HepG2 (cell line): Measurements from ENCODE around the gene TMC2. TPM values are rescaled to one million over a fixed set of nuclear protein-coding genes. Genes with fewer than 3 reads are reported as not detected.

Source experiments
- ATAC-seq: fragments of 200-7000 bp; cut with Tn5 transposase; 3 replicates; pipeline ENCODE4 v1.9.1; 2020; ENCODE audit warnings: mild to moderate bottlenecking, moderate library complexity
- BruUV-seq: library from RNA; stranded (reverse); fragments of 400-500 nt; replicated peaks from 2 replicates; lab custom pipeline; 2021; lab: Mats Ljungman, UMichigan
- CTCF ChIA-PET: fragments of 300-600 bp; formaldehyde crosslinking; extraction: SDS; loops from one replicate; lab custom pipeline; 2021; ENCODE audit warnings: low total read pairs, inconsistent platforms, low intra/inter-chr PET ratio; lab: Yijun Ruan, JAX
- POLR2A ChIA-PET: fragments of 350-600 bp; sonication (Branson Sonifier 250); formaldehyde crosslinking; loops from one replicate; lab custom pipeline; 2020; ENCODE audit warnings: antibody characterized with exemption, inconsistent platforms; lab: Yijun Ruan, JAX
- DNase-seq: peaks from one replicate; pipeline ENCODE4 v3.0.0-alpha.2; 2015; ENCODE audit warnings: low spot score
- FAIRE-seq: peaks from 3 replicates; lab custom pipeline; 2011; peaks lifted over from hg19 to GRCh38; lab: Jason Lieb, UNC
- H2AFZ ChIP-seq: one replicate; pipeline ENCODE4 v1.6.1; 2011; ENCODE audit warnings: low read length, inconsistent platforms
- H3K27ac ChIP-seq: fragments of 300-600 bp; 3 replicates; pipeline ENCODE4 v1.8.0; 2011; ENCODE audit warnings: mixed run types, mild to moderate bottlenecking, mixed read lengths, low read length, inconsistent platforms; ENCODE audit not compliant: insufficient read depth; ENCODE audit errors: extremely low read length
- H3K27me3 ChIP-seq, 2 experiments: fragments of 200-600 bp in 1 of 2; 2 replicates in 1 of 2; 3 replicates in 1 of 2; pipeline versions ENCODE4 v1.6.0 to v1.8.0; 2011; ENCODE audit warnings: low read length in 2 of 2, mild to moderate bottlenecking in 2 of 2, moderate library complexity in 2 of 2, inconsistent platforms in 1 of 2; ENCODE audit not compliant: insufficient read depth in 2 of 2, control insufficient read depth in 1 of 2
- H3K36me3 ChIP-seq, 2 experiments: fragments of 200-600 bp in 1 of 2; replicated peaks in 1 of 2; 2 replicates in 1 of 2; 3 replicates in 1 of 2; pipeline versions ENCODE4 v1.5.1 to v1.8.0; 2011; ENCODE audit warnings: low read length in 2 of 2, inconsistent platforms in 1 of 2; ENCODE audit not compliant: insufficient read depth in 2 of 2, control insufficient read depth in 1 of 2
- H3K4me1 ChIP-seq: 2 replicates; pipeline ENCODE4 v1.5.1; 2012; ENCODE audit warnings: low read length, inconsistent platforms; ENCODE audit not compliant: insufficient read depth
- H3K4me2 ChIP-seq: 2 replicates; pipeline ENCODE4 v1.6.0; 2011; ENCODE audit warnings: low read depth, low read length, inconsistent platforms
- H3K4me3 ChIP-seq, 3 experiments: fragments of 200-600 bp in 1 of 3; sonication (generic), shearing (Covaris generic) in 1 of 3; replicated peaks in 1 of 3; 2 replicates each; pipeline ENCODE4 v1.5.1; 2011 to 2016; ENCODE audit warnings: low read length in 3 of 3, inconsistent platforms in 2 of 3, low read depth in 2 of 3, mild to moderate bottlenecking in 2 of 3, control low read depth in 1 of 3, mixed read lengths in 1 of 3; ENCODE audit not compliant: insufficient read depth in 1 of 3
- H3K79me2 ChIP-seq: one replicate; pipeline ENCODE4 v1.6.1; 2011; ENCODE audit warnings: low read length, inconsistent platforms; ENCODE audit not compliant: insufficient read depth
- H3K9ac ChIP-seq: 2 replicates; pipeline ENCODE4 v1.6.0; 2011; ENCODE audit warnings: mild to moderate bottlenecking, low read depth, low read length, inconsistent platforms; ENCODE audit not compliant: insufficient read depth
- H3K9me3 ChIP-seq: 2 replicates; pipeline ENCODE4 v1.5.1; 2012; ENCODE audit warnings: mild to moderate bottlenecking, low read length
- H4K20me1 ChIP-seq: 2 replicates; pipeline ENCODE4 v1.6.0; 2011; ENCODE audit warnings: inconsistent platforms, mild to moderate bottlenecking, low read length, moderate library complexity; ENCODE audit not compliant: insufficient read depth
- DMTF1 ChIP-seq: sonication (generic); formaldehyde crosslinking; IDR thresholded peaks from 2 replicates; pipeline ENCODE4 v1.4.0; 2020; ENCODE audit warnings: mild to moderate bottlenecking, missing genetic modification reagents
- EHMT2 ChIP-seq: fragments of 200-600 bp; sonication (generic); IDR thresholded peaks from 2 replicates; pipeline ENCODE4 v1.7.0; 2017; ENCODE audit warnings: antibody characterized with exemption, low read depth, low read length, borderline replicate concordance
- HDAC6 ChIP-seq: fragments of 200-600 bp; sonication (generic); IDR thresholded peaks from 2 replicates; pipeline ENCODE4 v1.7.0; 2017; ENCODE audit warnings: mild to moderate bottlenecking, antibody characterized with exemption, low read length, low read depth
- IKZF4 ChIP-seq: sonication (generic); formaldehyde crosslinking; IDR thresholded peaks from 2 replicates; pipeline ENCODE4 v1.5.1; 2020; ENCODE audit warnings: borderline replicate concordance, mild to moderate bottlenecking, low read depth, missing genetic modification reagents; ENCODE audit errors: not compliant biosample characterization
- PLSCR1 ChIP-seq: sonication (generic); formaldehyde crosslinking; IDR thresholded peaks from 2 replicates; pipeline ENCODE4 v1.5.0; 2020; ENCODE audit warnings: missing genetic modification reagents, mild to moderate bottlenecking, borderline replicate concordance
- POLR2AphosphoS2 ChIP-seq: IDR thresholded peaks from 2 replicates; pipeline ENCODE4 v1.6.1; 2011; ENCODE audit warnings: low read depth, low read length, improper control_type of control experiment
- SCMH1 ChIP-seq: sonication (generic); formaldehyde crosslinking; IDR thresholded peaks from 2 replicates; pipeline ENCODE4 v1.9.0; 2021; ENCODE audit warnings: missing genetic modification reagents, mild to moderate bottlenecking, borderline replicate concordance
- TRIM24 ChIP-seq: sonication (generic); formaldehyde crosslinking; IDR thresholded peaks from 2 replicates; pipeline ENCODE4 v1.8.0; 2022; ENCODE audit warnings: mild to moderate bottlenecking, missing genetic modification reagents
- ZBTB8A ChIP-seq: sonication (generic); formaldehyde crosslinking; IDR thresholded peaks from 2 replicates; pipeline ENCODE4 v1.4.0; 2020; ENCODE audit warnings: mild to moderate bottlenecking, low read depth, missing genetic modification reagents, borderline replicate concordance
- ZNF276 ChIP-seq: sonication (generic); formaldehyde crosslinking; IDR thresholded peaks from 2 replicates; pipeline ENCODE4 v1.4.0; 2020; ENCODE audit warnings: mild to moderate bottlenecking, low read depth, missing genetic modification reagents
- ZNF512 ChIP-seq: sonication (generic); formaldehyde crosslinking; IDR thresholded peaks from 2 replicates; pipeline ENCODE4 v1.4.0; 2020; ENCODE audit warnings: mild to moderate bottlenecking, missing genetic modification reagents
- ZNF598 ChIP-seq: sonication (generic); formaldehyde crosslinking; IDR thresholded peaks from 2 replicates; pipeline ENCODE4 v1.5.1; 2020; ENCODE audit warnings: mild to moderate bottlenecking, missing genetic modification reagents, borderline replicate concordance
- ZNF678 ChIP-seq: sonication (generic); formaldehyde crosslinking; IDR thresholded peaks from 2 replicates; pipeline ENCODE4 v1.4.0; 2020; ENCODE audit warnings: mild to moderate bottlenecking, missing genetic modification reagents
- ZNF713 ChIP-seq: sonication (generic); formaldehyde crosslinking; IDR thresholded peaks from 2 replicates; pipeline ENCODE4 v1.4.0; 2020; ENCODE audit warnings: mild to moderate bottlenecking, missing genetic modification reagents
- ZNF747 ChIP-seq: sonication (generic); formaldehyde crosslinking; IDR thresholded peaks from 2 replicates; pipeline ENCODE4 v1.8.1; 2023; ENCODE audit warnings: missing genetic modification reagents, mild to moderate bottlenecking, borderline replicate concordance
- ZSCAN30 ChIP-seq: sonication (generic); formaldehyde crosslinking; IDR thresholded peaks from 2 replicates; pipeline ENCODE4 v1.5.0; 2020; ENCODE audit warnings: mild to moderate bottlenecking, missing genetic modification reagents
- WGBS: methylation state at CpG from one replicate; pipeline ENCODE4 v1.1.6; 2017; ENCODE audit warnings: low lambda C conversion rate; 5-methylcytosine and 5-hydroxymethylcytosine counted together
- in situ Hi-C: cut with HindIII; loops from 2 replicates; pipeline ENCODE4 v1.10.0; 2017; ENCODE audit warnings: low pct_unique_long_range_greater_than_20kb; ENCODE audit not compliant: extremely low pct_ligation_motif_present
- intact Hi-C: fragments of 100-400 bp; cut with micrococcal nuclease; formaldehyde crosslinking; loops from one replicate; pipeline ENCODE4 v1.10.0; 2022; ENCODE audit not compliant: unreplicated experiment
- polyA plus RNA-seq, 8 experiments: library from polyadenylated mRNA; depleted of rRNA in 3 of 8; stranded (reverse) in 7 of 8; unstranded in 1 of 8; fragments of >200 nt; fragmentation: Illumina TruSeq in 4 of 8; extraction: Trizol in 4 of 8; gene quantifications; 2 replicates each; pipeline versions ENCODE4 v1.2.1 to v1.2.3, GENCODE V29; 2011 to 2016; ENCODE audit warnings: low read depth in 4 of 8, missing spikeins in 1 of 8, mixed read lengths in 1 of 8; ENCODE audit not compliant: insufficient read depth in 1 of 8
- total RNA-seq, 5 experiments: library from RNA; depleted of rRNA; stranded (reverse); fragments of >200 nt; fragmentation: Illumina TruSeq; extraction: Trizol; gene quantifications; 2 replicates each; pipeline ENCODE4 v1.2.3, GENCODE V29; 2016; ENCODE audit warnings: low read depth in 1 of 5

TMC2 gene
- total and polyA plus RNA-seq, 2 of the 13 experiments (the other 11 are each of a cell fraction or from before 2014, with no cell fraction given), result not detected

GRCh38 chr20:2507875-2508630, 28.3 kb upstream of the TMC2 start:
- peak; percentile 44 for ATAC-seq
- WGBS, result 8% methylated on average over 17 of the region's 22 CpGs
- peak overlapping the region; percentile 88 to 96 (median 91) for H3K4me3 ChIP-seq
- peak overlapping the region; percentile 99 for H3K4me2 ChIP-seq
- H3K4me1 ChIP-seq, result peaks cover 25% of the 10 kb centered on the region
- no peaks in the 10 kb centered on the region for H4K20me1 ChIP-seq
- intact Hi-C loops, result loop anchor here (2.0 kb wide), 1 partner anchor 37 kb away; the partner anchor contains the start of gene SNRPB
- peak overlapping the region; percentile 79 for H3K27ac ChIP-seq
- no peaks in the 10 kb centered on the region for H3K9me3 ChIP-seq
- peak; percentile 44 for FAIRE-seq
- H3K36me3 ChIP-seq, result no peaks in the 10 kb centered on the region
- BruUV-seq, result TSS peak; percentile 55
- H2AFZ ChIP-seq, result peak overlapping the region; percentile 99
- in situ Hi-C loops, result no loop called here
- ChIA-PET POLR2A (interaction anchor here (0.9 to 3.8 kb wide), 4 partner anchors 15 to 144 kb away, joined by 3 to 32 read pairs (median 15); partner anchors contain the start of genes NOP56 and SNRPB), CTCF (interaction anchor here (1.2 kb wide), 1 partner anchor 16 kb away, joined by 3 read pairs; no protein-coding TSS in a partner anchor)
- peaks cover 21% of the 10 kb centered on the region for H3K79me2 ChIP-seq
- H3K27me3 ChIP-seq, result peaks cover 0 to 2% of the 10 kb centered on the region in 2 experiments; a peak in 2 of 5 replicates
- peak overlapping the region; percentile 80 for H3K9ac ChIP-seq
- DNase-seq, result peak; percentile 24
- TF ChIP-seq EHMT2 (no peak), ZNF276 (CRISPR knock-in tag) (no peak), ZNF747 (CRISPR knock-in tag) (0 out of 2 replicates have a peak, but pooled peaks have one; percentile 15), ZNF713 (CRISPR knock-in tag) (no peak), POLR2AphosphoS2 (no peak), ZSCAN30 (CRISPR knock-in tag) (no peak), SCMH1 (CRISPR knock-in tag) (no peak), ZNF678 (CRISPR knock-in tag) (no peak), TRIM24 (CRISPR knock-in tag) (no peak), DMTF1 (CRISPR knock-in tag) (0 out of 2 replicates have a peak, but pooled peaks have one; percentile 35), ZNF598 (CRISPR knock-in tag) (no peak), PLSCR1 (CRISPR knock-in tag) (no peak), IKZF4 (CRISPR knock-in tag) (no peak), HDAC6 (no peak), ZBTB8A (CRISPR knock-in tag) (no peak), ZNF512 (CRISPR knock-in tag) (0 out of 2 replicates have a peak, but pooled peaks have one; percentile 24)
